ENCODE measurements around the gene GAA. TPM values are rescaled to one million over a fixed set of nuclear protein-coding genes. Genes with fewer than 3 reads are reported as not detected.

Gene GAA
- total and polyA plus RNA-seq, 2 of the 4 experiments (the other 2 are of a cell fraction) = 2.2 to 14.8 TPM

GRCh38 chr17:80053102-80053501, 48.3 kb upstream of the GAA start:
- Histone ChIP-seq H3K4me1 (ENCODE audit: control insufficient read depth, insufficient read depth, low read length) (peaks cover 4% of the 10 kb centered on the region), H3K4me3 (ENCODE audit: insufficient read depth, low read depth, low read length) (no peak overlapping the region), H3K79me1 (ENCODE audit: low read depth in 1 of 2, low read length in 2 of 2) (no peaks in the 10 kb centered on the region), H3K4ac (ENCODE audit: low read depth, low read length) (no peak overlapping the region), H2AK5ac (ENCODE audit: low read depth, low read length) (no peak overlapping the region), H3K9me3 (ENCODE audit: control insufficient read depth, insufficient read depth, low read length) (no peaks in the 10 kb centered on the region), H4K20me1 (ENCODE audit: insufficient read depth, low read length) (no peaks in the 10 kb centered on the region), H3K14ac (replicated peaks; ENCODE audit: low read depth, low read length) (no peak overlapping the region), H2AFZ (replicated peaks; ENCODE audit: low read length, poor library complexity) (no peak overlapping the region), H3K23ac (ENCODE audit: low read depth, low read length) (no peak overlapping the region), H3K36me3 (ENCODE audit: control insufficient read depth, insufficient read depth, low read length) (peaks cover 12% of the 10 kb centered on the region), H3K27ac (ENCODE audit: insufficient read depth, low read length) (no peak overlapping the region), H2BK15ac (ENCODE audit: low read depth, low read length) (no peak overlapping the region), H3K9me1 (ENCODE audit: insufficient read depth, low read length) (no peaks in the 10 kb centered on the region), H3K27me3 (ENCODE audit: control insufficient read depth, insufficient read depth, low read length) (no peaks in the 10 kb centered on the region), H3K4me2 (ENCODE audit: low read depth, low read length) (no peak overlapping the region), H4K5ac (ENCODE audit: low read depth, low read length) (no peak overlapping the region), H3K9ac (ENCODE audit: low read depth, low read length) (no peak overlapping the region), H2BK5ac (ENCODE audit: low read depth, low read length, poor library complexity, severe bottlenecking) (no peak overlapping the region), H4K8ac (ENCODE audit: low read depth in 2 of 2, low read length in 2 of 2) (no peak overlapping the region), H2AK9ac (replicated peaks; ENCODE audit: low read depth, low read length, poor library complexity) (no peak overlapping the region), H2BK20ac (ENCODE audit: low read depth, low read length) (no peak overlapping the region), H3K56ac (ENCODE audit: extremely low read depth, insufficient read depth, low read length) (no peak overlapping the region), H2BK120ac (ENCODE audit: low read depth, low read length) (no peak overlapping the region), H4K91ac (ENCODE audit: insufficient read depth, low read depth, low read length) (no peak overlapping the region), H3K18ac (ENCODE audit: low read depth, low read length) (no peak overlapping the region)
- in situ Hi-C loops (cut with MboI; ENCODE audit: low sequenced_read_pairs) = no loop called here
- no TSS peak for BruUV-seq (replicated peaks)
- POLR2A ChIA-PET (ENCODE audit: unreplicated experiment) = no interaction called here
- DNase-seq = no peak
- intact Hi-C loops (cut with micrococcal nuclease) = no loop called here
- CTCF ChIA-PET = no interaction called here
- ATAC-seq (ENCODE audit: low read depth) = no peak
- dilution Hi-C loops (cut with HindIII; ENCODE audit: low sequenced_read_pairs, unreplicated experiment) = no loop called here
- WGBS, 2 experiments (ENCODE audit: extremely low coverage in 2 of 2, insufficient read length in 1 of 2) = 84% methylated on average over 5 of the region's 10 CpGs; no CpG with 5 or more reads in 1 of the 2 experiments
- TF ChIP-seq FOS (IDR thresholded peaks at IDR 0.05; ENCODE audit: low read depth, low read length) (no peak), CEBPB (IDR thresholded peaks at IDR 0.05; ENCODE audit: low read depth, low read length) (no peak), CHD1 (IDR thresholded peaks at IDR 0.05; ENCODE audit: low read depth, low read length) (no peak), MXI1 (IDR thresholded peaks at IDR 0.05; ENCODE audit: borderline replicate concordance, low read depth, low read length) (no peak), SMC3 (IDR thresholded peaks at IDR 0.05; ENCODE audit: low read depth, low read length) (no peak), NFE2L2 (IDR thresholded peaks at IDR 0.05; ENCODE audit: low read depth, low read length) (no peak), RFX5 (IDR thresholded peaks at IDR 0.05; ENCODE audit: low read depth, low read length) (no peak), RCOR1 (IDR thresholded peaks at IDR 0.05; ENCODE audit: insufficient replicate concordance, low read length) (no peak)
